C4-2B (cell line): ENCODE measurements around the gene CPNE7.

Source experiments
- ZFX ChIP-seq: fragments of 450-650 bp; IDR thresholded peaks from 2 replicates; pipeline ENCODE4 v1.6.1; 2017
- TF ChIP-seq, protein P1 (sequence below): fragments of 450-650 bp; conservative IDR thresholded peaks from 2 replicates; pipeline ENCODE4 v1.5.1; 2017; ENCODE audit warnings: mild to moderate bottlenecking

DNA sequence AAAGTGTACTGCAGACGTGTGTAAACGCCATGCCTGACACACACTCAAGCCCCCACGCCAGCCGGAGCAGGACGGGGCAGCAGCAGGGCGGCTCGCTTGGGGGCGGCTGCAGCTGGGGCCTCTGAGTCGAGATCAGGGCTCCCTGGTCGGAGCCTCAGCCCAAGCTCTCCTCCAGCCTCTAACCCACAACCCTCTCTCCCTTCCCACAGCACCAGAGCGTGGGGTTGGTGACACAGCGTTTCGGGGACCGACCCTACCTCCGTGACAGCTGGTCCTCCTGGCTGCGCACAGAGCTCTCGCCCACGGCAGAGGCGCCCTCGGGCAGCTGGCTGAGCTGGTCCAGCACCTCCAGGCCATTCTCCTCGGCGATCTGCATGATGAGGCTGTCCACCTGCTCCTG, 70.7 kb downstream of the CPNE7 start:
- TF ChIP-seq, protein P1, sequence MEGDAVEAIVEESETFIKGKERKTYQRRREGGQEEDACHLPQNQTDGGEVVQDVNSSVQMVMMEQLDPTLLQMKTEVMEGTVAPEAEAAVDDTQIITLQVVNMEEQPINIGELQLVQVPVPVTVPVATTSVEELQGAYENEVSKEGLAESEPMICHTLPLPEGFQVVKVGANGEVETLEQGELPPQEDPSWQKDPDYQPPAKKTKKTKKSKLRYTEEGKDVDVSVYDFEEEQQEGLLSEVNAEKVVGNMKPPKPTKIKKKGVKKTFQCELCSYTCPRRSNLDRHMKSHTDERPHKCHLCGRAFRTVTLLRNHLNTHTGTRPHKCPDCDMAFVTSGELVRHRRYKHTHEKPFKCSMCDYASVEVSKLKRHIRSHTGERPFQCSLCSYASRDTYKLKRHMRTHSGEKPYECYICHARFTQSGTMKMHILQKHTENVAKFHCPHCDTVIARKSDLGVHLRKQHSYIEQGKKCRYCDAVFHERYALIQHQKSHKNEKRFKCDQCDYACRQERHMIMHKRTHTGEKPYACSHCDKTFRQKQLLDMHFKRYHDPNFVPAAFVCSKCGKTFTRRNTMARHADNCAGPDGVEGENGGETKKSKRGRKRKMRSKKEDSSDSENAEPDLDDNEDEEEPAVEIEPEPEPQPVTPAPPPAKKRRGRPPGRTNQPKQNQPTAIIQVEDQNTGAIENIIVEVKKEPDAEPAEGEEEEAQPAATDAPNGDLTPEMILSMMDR, result no peak
- no peak for TF ChIP-seq ZFX
